ENCODE results near the gene FRY.

- no peak for TF ChIP-seq POLR2AphosphoS5 (IDR thresholded peaks at IDR 0.05; ENCODE audit: low read depth, low read length)
- no peak for TF ChIP-seq TAF1 (IDR thresholded peaks at IDR 0.05; ENCODE audit: low read depth, low read length)
- TF ChIP-seq POLR2A (IDR thresholded peaks at IDR 0.05; ENCODE audit: low read depth, low read length): no peak
- no peak for TF ChIP-seq SPI1 (IDR thresholded peaks at IDR 0.05; ENCODE audit: low read depth, low read length)
These were observed 246.3 kb downstream of the FRY start for GRCh38 chr13:32277839-32278238.

Data from GM12891 (cell line).